ENCODE results near the gene SLC25A13. TPM values are rescaled to one million over a fixed set of nuclear protein-coding genes. Genes with fewer than 3 reads are reported as not detected.

Gene SLC25A13
- total and polyA plus RNA-seq, 2 of the 13 experiments (the other 11 are each of a cell fraction or from before 2014, with no cell fraction given): 36.2 to 84.9 TPM

- H3K36me3 ChIP-seq (replicated peaks in 1 of 2; ENCODE audit: control insufficient read depth in 1 of 2, insufficient read depth in 2 of 2, low read length in 2 of 2): no peaks in the 10 kb centered on the region
- H3K4me2 ChIP-seq (ENCODE audit: low read depth, low read length): no peak overlapping the region
- H3K9ac ChIP-seq (ENCODE audit: insufficient read depth, low read depth, low read length): no peak overlapping the region
- H2AFZ ChIP-seq (ENCODE audit: low read length): no peak overlapping the region
- intact Hi-C loops (cut with micrococcal nuclease; ENCODE audit: unreplicated experiment): loop anchor here (10.0 kb wide), 1 partner anchor 216 kb away; no protein-coding TSS in a partner anchor
- H4K20me1 ChIP-seq (ENCODE audit: insufficient read depth, low read length): no peaks in the 10 kb centered on the region
- FAIRE-seq (no peak), DNase-seq (ENCODE audit: low spot score) (no peak), ATAC-seq (no peak)
- H3K79me2 ChIP-seq (ENCODE audit: insufficient read depth, low read length): no peaks in the 10 kb centered on the region
- BruUV-seq (replicated peaks): no TSS peak
- TF ChIP-seq SATB2 (CRISPR knock-in tag; IDR thresholded peaks at IDR 0.05) (no peak), TEAD2 (CRISPR knock-in tag; IDR thresholded peaks at IDR 0.05) (no peak), ATF7 (IDR thresholded peaks at IDR 0.05) (no peak), ATF7 (CRISPR knock-in tag; IDR thresholded peaks at IDR 0.05) (no peak), CREBL2 (CRISPR knock-in tag; IDR thresholded peaks at IDR 0.05; ENCODE audit: borderline replicate concordance) (no peak), ARNTL (CRISPR knock-in tag; IDR thresholded peaks at IDR 0.05) (no peak), NFAT5 (CRISPR knock-in tag; IDR thresholded peaks at IDR 0.05) (no peak), TP53 (CRISPR knock-in tag; conservative IDR thresholded peaks at IDR 0.05) (no peak), KAT2B (IDR thresholded peaks at IDR 0.05; ENCODE audit: borderline replicate concordance, low read depth, low read length) (no peak), ASH2L (IDR thresholded peaks at IDR 0.05; ENCODE audit: insufficient read length, low read depth, low read length) (no peak)
- no peak overlapping the region for H3K27ac ChIP-seq (ENCODE audit: extremely low read length, insufficient read depth, low read length)
- CTCF ChIA-PET (ENCODE audit: low intra/inter-chr PET ratio, low total read pairs): no interaction called here
- H3K27me3 ChIP-seq (ENCODE audit: control insufficient read depth in 1 of 2, insufficient read depth in 2 of 2, low read length in 2 of 2): no peaks in the 10 kb centered on the region
- no peaks in the 10 kb centered on the region for H3K9me3 ChIP-seq (ENCODE audit: low read length)
- H3K4me1 ChIP-seq (ENCODE audit: insufficient read depth, low read length): peaks cover 33% of the 10 kb centered on the region
- in situ Hi-C loops (cut with HindIII; ENCODE audit: extremely low pct_ligation_motif_present, low pct_unique_long_range_greater_than_20kb): no loop called here
- no peak overlapping the region for H3K4me3 ChIP-seq (replicated peaks in 1 of 3; ENCODE audit: insufficient read depth in 1 of 3, low read depth in 2 of 3, low read length in 3 of 3)
- 60% methylated on average over 1 of the region's 1 CpG for WGBS (ENCODE audit: low lambda C conversion rate)
- POLR2A ChIA-PET: no interaction called here
These were observed 7.3 kb upstream of the SLC25A13 start for GRCh38 chr7:96329241-96329640.
